IPS DF 4.7 (cell line): ENCODE measurements around the gene LRRC10.

Experiments used
- DNase-seq: peaks from one replicate; pipeline ENCODE4 v3.0.0-alpha.2; 2013; ENCODE audit warnings: low spot score; ENCODE audit errors: extremely low read depth

Gene LRRC10

DNA sequence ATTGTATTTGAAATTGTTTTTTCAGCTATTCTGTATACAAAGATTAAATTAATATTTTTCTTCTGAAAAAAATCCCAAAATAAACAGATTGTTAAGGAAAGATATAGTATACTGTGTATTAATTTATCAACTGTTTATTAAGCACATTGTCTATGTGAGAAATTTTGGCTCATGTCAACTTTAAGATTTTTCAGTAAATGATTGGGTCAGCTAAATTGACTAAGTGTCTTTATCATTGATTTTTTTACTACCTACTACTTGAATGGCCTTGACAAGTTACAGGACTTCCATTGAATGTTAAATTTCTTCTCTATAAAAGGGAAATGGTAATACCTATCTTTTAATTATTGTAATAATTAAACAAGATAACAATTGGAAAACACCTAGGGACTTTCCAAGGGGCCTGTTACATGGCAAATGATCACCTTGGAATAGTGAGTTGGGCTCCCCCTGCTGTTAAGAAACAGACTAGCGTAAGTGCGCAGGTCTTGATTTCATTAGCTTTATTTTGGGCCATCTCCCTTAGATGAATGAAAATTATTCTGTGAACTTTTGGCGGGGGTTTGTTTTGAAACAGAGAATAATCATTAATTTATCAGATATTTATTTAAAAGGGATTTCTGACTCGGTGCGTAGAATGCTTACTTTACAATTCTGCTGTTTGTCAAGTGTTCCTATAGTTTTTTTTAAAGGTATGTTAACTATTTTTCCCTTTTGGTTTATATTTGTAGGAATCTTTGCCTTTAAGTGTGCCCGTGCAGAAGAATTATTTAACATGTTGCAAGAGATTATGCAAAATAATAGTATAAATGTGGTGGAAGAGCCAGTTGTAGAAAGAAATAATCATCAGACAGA, 39.9 kb downstream of the LRRC10 start:
- no peak for DNase-seq

DNA sequence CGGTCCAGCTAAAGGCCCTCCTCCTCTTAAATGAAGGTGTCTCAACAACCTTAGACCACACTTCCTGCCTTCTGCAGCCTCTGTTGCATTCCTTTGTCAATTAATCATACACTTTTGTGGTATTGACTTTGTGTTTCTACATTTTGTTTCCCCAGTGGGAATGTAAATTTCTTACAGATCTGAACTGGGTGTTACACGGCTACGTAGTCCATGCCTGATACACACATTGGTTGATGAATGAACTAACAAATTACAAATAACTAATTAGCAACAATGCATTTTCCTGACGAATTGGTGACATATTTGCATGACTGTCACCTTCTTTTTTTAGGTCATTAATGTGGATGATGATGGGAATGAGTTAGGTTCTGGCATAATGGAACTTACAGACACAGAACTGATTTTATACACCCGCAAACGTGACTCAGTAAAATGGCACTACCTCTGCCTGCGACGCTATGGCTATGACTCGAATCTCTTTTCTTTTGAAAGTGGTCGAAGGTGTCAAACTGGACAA, 40.6 kb downstream of the LRRC10 start:
- no peak for DNase-seq

DNA sequence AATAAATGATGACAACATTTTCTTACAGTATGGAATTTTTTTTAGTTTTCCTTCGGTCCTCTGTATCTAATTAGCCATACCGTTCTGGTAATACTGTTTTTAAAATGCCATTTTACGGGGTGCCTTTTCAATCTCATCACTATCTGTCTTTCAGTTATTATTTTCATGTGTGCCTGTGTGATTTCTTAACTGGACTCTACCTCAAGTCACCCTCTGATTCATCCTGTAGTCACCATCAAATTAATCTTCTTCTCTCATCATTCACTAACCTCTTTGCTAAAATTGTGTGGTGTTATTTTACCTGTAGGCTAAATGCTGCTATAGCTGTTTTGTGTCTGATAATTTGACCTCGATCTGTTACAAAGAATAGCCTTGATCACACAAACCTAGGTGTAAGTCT, 41.5 kb downstream of the LRRC10 start:
- DNase-seq: no peak

DNA sequence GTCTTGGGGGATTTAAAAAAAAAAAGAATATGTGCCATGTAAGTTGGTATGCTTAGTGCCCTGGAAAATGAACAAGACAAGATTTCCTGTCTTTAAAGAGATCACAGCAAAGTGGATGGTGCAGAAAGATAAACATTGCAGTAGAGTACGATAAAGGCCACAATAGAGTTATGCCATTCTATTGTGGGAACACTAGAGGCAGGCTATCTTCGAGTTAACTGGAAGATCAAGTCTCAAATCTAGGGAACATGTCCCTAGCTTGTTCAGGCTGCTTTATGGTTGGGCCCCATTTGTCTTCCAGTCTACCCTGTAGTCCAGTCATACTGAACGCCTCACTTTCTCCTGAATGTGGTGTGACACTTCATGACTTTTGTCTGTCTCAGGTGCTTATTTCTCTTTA, 44.1 kb downstream of the LRRC10 start:
- DNase-seq: no peak

DNA sequence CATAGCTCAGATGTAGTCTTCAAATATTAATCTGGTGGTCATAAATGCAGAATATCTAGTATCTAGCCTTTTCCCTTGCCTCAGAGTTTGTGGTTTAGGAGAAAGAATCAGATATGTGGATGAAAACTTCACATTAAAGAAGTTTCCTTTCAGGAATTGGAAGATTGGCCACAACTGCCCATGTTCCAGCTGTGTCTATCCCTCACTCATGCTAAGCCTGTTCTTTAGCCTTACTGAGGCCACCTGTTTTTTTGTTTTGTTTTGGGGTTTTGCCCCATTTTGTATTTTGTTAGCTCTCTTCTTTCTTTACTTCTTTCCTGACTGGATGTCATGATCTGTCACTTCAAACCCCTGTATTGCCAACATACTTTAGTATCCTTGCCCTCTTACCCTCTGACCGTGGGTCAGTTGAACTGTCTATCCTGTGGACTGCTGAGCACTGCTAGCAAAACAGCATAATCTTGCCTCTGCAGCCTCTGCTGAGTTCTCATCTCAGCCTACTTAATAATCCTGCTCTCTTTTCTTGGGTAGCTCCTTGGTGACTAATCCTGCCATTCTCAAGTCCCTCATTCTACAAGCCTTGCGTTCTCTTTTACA, 47.4 kb downstream of the LRRC10 start:
- no peak for DNase-seq
